AG09319 (cell line): Measurements from ENCODE around the gene YAP1.

ENCODE experiments used
- DNase-seq: peaks from one replicate; pipeline ENCODE4 v3.0.0-alpha.2; 2010; ENCODE audit warnings: low read depth; ENCODE audit errors: extremely low read depth
- TF ChIP-seq, protein P1 (sequence below): IDR thresholded peaks from 2 replicates; pipeline ENCODE4 v1.5.1; 2011; ENCODE audit warnings: low read depth, mild to moderate bottlenecking, inconsistent platforms, low read length, moderate library complexity

Gene YAP1

DNA sequence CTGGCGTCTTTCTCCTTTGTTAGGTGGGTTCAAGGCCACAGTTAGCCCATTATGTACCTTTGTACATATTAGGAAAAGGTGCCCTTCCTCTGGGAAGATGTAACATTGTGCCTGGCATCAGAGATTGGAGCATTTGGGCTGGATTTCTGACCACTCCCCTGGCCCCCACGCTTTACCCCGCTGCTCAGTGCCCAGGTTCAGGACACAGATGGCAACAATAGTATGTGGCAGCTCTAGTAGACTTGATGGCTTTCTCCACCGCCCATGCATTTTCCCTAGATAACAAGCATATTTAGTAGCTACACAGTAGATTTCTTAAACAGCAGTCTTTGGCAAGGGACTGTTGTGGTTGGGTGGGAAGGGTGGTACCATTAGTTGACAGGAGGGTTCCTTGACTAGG, 53.1 kb downstream of the YAP1 start:
- TF ChIP-seq, protein P1, sequence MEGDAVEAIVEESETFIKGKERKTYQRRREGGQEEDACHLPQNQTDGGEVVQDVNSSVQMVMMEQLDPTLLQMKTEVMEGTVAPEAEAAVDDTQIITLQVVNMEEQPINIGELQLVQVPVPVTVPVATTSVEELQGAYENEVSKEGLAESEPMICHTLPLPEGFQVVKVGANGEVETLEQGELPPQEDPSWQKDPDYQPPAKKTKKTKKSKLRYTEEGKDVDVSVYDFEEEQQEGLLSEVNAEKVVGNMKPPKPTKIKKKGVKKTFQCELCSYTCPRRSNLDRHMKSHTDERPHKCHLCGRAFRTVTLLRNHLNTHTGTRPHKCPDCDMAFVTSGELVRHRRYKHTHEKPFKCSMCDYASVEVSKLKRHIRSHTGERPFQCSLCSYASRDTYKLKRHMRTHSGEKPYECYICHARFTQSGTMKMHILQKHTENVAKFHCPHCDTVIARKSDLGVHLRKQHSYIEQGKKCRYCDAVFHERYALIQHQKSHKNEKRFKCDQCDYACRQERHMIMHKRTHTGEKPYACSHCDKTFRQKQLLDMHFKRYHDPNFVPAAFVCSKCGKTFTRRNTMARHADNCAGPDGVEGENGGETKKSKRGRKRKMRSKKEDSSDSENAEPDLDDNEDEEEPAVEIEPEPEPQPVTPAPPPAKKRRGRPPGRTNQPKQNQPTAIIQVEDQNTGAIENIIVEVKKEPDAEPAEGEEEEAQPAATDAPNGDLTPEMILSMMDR, result no peak
- DNase-seq, result no peak

DNA sequence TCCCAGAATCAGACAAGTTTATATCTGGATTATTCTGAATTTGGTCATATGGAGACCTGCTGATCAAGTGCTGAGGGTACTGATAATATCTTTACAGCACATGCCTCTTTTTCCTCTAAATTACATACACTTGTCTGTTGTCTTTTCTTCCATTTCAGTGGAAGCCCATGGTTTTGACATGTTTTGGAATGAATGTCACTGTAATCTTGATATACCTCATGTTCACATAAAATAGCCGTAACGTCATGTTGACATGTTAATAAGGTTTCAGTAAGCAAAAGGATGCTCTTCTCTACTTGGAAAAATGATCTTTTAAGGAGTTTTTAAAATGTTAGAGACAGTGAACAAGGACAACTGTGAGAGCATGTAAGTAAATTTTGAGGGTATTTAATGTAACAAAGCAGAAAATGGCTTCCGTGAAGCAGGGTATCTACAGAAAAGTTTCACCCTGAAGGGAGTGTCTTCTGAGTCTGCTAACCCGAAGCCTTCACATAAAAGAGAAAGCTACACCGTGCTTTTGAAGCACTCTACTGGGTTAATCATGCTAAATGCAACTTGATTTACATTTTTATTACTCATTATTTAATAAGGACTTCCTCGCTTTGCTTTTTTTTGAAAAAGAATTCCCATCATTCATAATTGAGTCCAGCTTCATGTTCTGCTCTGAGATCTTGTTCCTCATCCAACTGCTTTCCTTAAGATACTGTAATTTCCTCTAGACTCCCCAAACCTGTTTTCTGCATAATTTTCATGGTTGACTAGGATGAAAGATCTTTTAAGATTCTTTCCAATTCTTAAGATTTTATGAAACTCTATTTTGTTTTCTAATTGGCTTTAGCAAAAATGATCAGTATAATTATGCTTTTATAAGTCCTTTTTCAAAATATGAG, 56.2 kb downstream of the YAP1 start:
- no peak for DNase-seq
- TF ChIP-seq, protein P1, result no peak

DNA sequence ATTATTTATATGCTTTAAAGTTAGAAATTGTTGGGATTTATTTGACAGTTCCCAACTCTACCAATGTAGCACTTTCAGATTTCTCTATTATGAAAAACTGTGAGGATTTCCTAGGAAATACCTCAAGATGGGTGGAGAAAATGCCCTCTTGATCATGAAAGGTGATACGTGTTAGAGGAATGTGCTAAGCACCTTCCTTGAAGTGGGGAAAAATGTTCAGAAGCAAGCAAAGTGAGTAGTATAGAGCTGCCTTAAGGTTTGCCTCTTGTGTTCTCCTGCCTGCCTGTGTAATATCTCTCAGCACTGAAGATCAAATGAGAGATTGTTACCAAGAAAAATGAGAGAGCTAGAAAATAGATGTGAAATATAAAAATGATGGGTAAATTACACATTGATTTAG, 58.2 kb downstream of the YAP1 start:
- TF ChIP-seq, protein P1, result no peak
- no peak for DNase-seq

DNA sequence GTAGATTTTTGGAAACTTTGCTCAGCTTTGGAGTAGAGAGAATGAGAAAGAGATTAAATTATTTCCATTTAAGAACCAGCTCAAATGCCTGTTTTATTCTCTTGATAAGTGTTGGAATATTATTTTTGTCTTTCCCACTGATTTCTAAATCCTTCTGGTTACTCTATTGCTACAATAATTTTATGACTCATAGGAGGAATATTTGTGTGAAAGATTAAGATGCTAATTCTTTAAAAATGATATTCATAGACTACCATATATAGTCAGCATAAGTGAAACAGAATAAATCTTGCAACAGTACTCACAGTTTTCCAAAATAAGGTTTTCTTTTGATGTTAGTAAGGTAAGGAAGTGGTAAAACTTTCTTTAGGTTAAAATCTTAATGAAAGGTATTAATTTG, 60.9 kb downstream of the YAP1 start:
- DNase-seq, result no peak
- TF ChIP-seq, protein P1, result no peak

DNA sequence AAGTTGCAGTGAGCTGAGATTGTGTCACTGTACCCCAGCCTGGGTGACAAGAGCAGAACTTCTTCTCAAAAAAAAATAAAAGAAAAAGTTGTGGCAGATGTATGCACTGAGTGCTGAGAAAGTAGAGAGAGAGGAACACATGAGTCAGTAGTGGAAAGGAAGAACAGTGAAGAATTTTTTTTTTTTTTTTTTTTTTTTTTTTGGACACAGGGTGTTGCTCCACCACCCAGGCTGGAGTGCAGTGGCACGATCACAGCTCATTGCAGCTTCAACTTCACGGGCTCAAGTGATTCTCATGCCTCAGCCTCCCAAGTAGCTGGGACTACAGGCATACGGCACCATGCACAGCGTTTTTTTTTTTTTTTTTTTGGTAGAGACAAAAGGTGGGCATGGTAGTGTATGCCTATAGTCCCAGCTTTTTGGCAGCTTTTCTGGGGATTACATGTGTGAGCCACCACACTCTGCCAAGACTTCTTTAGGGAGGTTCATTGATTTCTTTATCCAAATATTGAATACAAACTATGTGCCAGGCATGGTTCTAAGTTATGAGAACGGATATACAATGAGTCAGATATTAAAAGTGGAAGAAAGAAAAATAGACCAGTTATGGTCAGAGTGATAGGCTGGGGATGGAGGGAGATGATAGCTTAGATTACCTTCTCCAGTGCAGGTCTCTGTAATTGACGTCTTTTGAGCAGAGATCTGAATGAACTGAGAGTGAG, 62.0 kb downstream of the YAP1 start:
- TF ChIP-seq, protein P1, result no peak
- no peak for DNase-seq

DNA sequence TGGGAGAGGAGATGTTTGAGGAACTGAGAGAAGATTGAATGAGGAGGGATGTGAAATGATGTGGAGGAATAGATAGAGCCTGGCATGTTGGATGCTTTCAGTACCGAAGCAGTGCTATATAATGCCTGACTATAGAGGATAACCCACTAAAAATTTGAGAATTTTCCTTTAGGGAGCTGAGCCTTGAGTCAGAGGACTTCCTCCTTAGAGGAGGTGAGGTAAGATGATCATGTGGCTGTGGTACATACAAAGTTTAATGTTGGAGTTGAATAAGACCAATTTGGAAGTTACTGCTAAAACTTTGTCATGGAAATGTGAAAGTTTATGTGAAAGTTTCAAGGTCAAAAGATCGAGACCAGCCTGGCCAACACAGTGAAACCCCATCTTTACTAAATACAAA, 66.9 kb downstream of the YAP1 start:
- TF ChIP-seq, protein P1, result no peak
- no peak for DNase-seq
